HG02588 (cell line): ENCODE results near the gene ARL13A.
"Not testable (repeated sequence)": the region's sequence is repeated elsewhere in the genome, so short reads cannot be mapped to it uniquely, and the experiment has no call there.

ENCODE experiments used
- ATAC-seq: cut with Tn5 transposase; IDR thresholded peaks from one replicate; pipeline ENCODE4 v1.9.1; 2021; ENCODE audit warnings: mild to moderate bottlenecking, moderate library complexity; ENCODE audit not compliant: unreplicated experiment

Gene ARL13A

GRCh38 chrX:100969408-100969807 lies at the start of gene ARL13A:
TSS of gene ARL13A (plus strand) at chrX:100969708. CDS start at chrX:100973690, 3,982 bp downstream.
- ATAC-seq = no peak

- no peak for ATAC-seq
Measured at GRCh38 chrX:100924375-100924774, 45.1 kb upstream of the ARL13A start.

GRCh38 chrX:100926453-100926852 lies 43.1 kb upstream of the ARL13A start:
- ATAC-seq = no peak

GRCh38 chrX:100928660-100929613 lies 40.6 kb upstream of the ARL13A start, which contains the start of gene XKRX:
TSS of gene XKRX (minus strand) at chrX:100928917. CDS start at chrX:100928304, 613 bp downstream.
- peak; percentile 68 for ATAC-seq

- ATAC-seq = peak; percentile 69
Measured at GRCh38 chrX:100931218-100931924, 38.1 kb upstream of the ARL13A start.

- ATAC-seq = peak; percentile 25
Measured at GRCh38 chrX:100931925-100932285, 37.6 kb upstream of the ARL13A start.

GRCh38 chrX:100935767-100936166 lies 33.7 kb upstream of the ARL13A start:
- no peak for ATAC-seq

- ATAC-seq = no peak
Measured at GRCh38 chrX:100939333-100939732, 30.2 kb upstream of the ARL13A start.

GRCh38 chrX:100944601-100945000 lies 24.9 kb upstream of the ARL13A start:
- no peak for ATAC-seq

GRCh38 chrX:100946299-100946927 lies 23.1 kb upstream of the ARL13A start:
- ATAC-seq = no peak

- ATAC-seq = no peak
Measured at GRCh38 chrX:100948557-100948956, 21.0 kb upstream of the ARL13A start.

- no peak for ATAC-seq
Measured at GRCh38 chrX:100962811-100963210, 6.7 kb upstream of the ARL13A start.

- ATAC-seq = no peak
Measured at GRCh38 chrX:100964362-100964761, 5.1 kb upstream of the ARL13A start.

- ATAC-seq = no peak
Measured at GRCh38 chrX:100969936-100970335, 428 bp downstream of the ARL13A start.

GRCh38 chrX:100973411-100973810 lies 3.9 kb downstream of the ARL13A start:
- ATAC-seq = no peak

GRCh38 chrX:100975212-100975611 lies 5.7 kb downstream of the ARL13A start:
- ATAC-seq = no peak

- ATAC-seq = no peak
Measured at GRCh38 chrX:100976211-100976610, 6.7 kb downstream of the ARL13A start.

- ATAC-seq = no peak
Measured at GRCh38 chrX:100979881-100980607, 10.5 kb downstream of the ARL13A start.

- no peak for ATAC-seq
Measured at GRCh38 chrX:100980608-100981497, 11.3 kb downstream of the ARL13A start.

GRCh38 chrX:100981498-100981845 lies 12.0 kb downstream of the ARL13A start:
- ATAC-seq = not testable (repeated sequence)
